ENCODE data around the gene SCUBE2. TPM values are rescaled to one million over a fixed set of nuclear protein-coding genes. Genes with fewer than 3 reads are reported as not detected.

SCUBE2 gene
- total RNA-seq, 1 donor from 2014 or later, result 1.5 TPM

GRCh38 chr11:9139628-9140357 is 48.4 kb upstream of the SCUBE2 start:
- no peak overlapping the region for H3K4me3 ChIP-seq (ENCODE audit: insufficient read depth, low read depth, low read length)
- Mint-ChIP-seq H3K4me1 (ENCODE audit: low read depth, unreplicated experiment) (peaks cover 27% of the 10 kb centered on the region), H3K36me3 (ENCODE audit: low read depth, unreplicated experiment) (peaks cover 45% of the 10 kb centered on the region), H3K4me3 (ENCODE audit: unreplicated experiment) (no peak overlapping the region), H3K27me3 (ENCODE audit: low read depth, unreplicated experiment) (no peaks in the 10 kb centered on the region), H3K9me3 (ENCODE audit: unreplicated experiment) (no peaks in the 10 kb centered on the region), H3K27ac (ENCODE audit: unreplicated experiment) (peak overlapping the region; percentile 56)
- peaks cover 23% of the 10 kb centered on the region for H3K4me1 ChIP-seq (ENCODE audit: insufficient read depth, low read length)
- no peak for FAIRE-seq
- H3K9me3 ChIP-seq (ENCODE audit: insufficient read depth, low read depth, low read length), result no peaks in the 10 kb centered on the region
- no peaks in the 10 kb centered on the region for H3K79me2 ChIP-seq (ENCODE audit: insufficient read depth, low read length)
- no peak overlapping the region for H2AFZ ChIP-seq (ENCODE audit: low read depth, low read length)
- H3K9ac ChIP-seq (ENCODE audit: low read length), result no peak overlapping the region
- H3K4me2 ChIP-seq (ENCODE audit: low read length), result no peak overlapping the region
- TF ChIP-seq EZH2 (IDR thresholded peaks at IDR 0.05; ENCODE audit: insufficient read depth, low read length) (no peak), CTCF (IDR thresholded peaks at IDR 0.05; ENCODE audit: insufficient read depth, low read depth, low read length) (no peak)
- H3K27ac ChIP-seq (ENCODE audit: low read depth, low read length), result peak overlapping the region; percentile 19
- DNase-seq (ENCODE audit: low read depth), result no peak
- H3K27me3 ChIP-seq (ENCODE audit: insufficient read depth, low read length), result no peaks in the 10 kb centered on the region
- H4K20me1 ChIP-seq (ENCODE audit: insufficient read depth, low read length), result peaks cover 22% of the 10 kb centered on the region
- peaks cover 32% of the 10 kb centered on the region for H3K36me3 ChIP-seq (ENCODE audit: insufficient read depth, low read length)

DNA sequence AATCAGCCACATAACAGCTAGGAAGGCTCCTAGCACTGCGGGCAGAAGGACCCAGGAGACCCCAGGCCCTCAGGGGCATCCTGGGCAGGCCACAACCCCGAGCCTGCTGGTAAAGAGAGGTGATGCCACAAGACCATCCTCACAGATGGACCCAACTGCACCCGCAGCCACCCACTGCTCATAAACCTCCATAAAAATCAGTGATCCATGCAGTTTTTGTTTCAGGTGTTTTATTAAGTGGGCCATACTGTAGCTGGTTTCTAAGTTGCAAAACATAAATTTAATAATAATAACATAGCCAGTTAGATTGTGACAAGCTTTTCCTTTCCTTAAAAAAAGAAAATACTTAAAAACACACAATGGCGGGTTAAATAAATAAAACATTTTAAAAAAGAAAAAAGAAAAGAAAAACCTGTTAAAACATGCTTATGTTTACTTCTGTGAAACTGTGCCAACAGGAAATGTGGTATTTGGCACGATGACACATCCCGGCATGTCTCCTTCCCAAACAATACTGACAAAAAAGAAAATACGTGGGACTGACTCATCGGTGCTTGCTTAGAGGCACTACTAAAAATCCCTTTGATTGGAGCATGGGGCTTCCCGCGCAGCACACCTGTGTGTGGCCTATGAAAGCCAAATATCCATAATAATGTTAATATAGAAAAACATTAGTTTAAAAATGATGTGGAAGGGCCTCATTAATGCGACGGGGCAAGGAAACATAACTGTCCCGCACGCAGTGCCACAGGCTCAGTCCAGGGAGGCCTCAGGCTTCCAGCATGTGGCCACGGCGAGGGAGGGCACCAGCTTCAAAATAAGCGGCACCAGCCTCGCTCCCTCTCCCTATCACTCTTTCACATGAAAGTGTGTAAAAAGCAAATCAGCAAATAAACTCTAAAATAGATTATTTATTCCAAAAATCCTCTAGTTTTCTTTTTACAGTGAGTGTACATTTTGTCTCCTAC is 47.5 kb upstream of the SCUBE2 start:
- FAIRE-seq, result peak; percentile 17
- no peak overlapping the region for H3K4me3 ChIP-seq (ENCODE audit: insufficient read depth, low read depth, low read length)
- peaks cover 23% of the 10 kb centered on the region for H3K4me1 ChIP-seq (ENCODE audit: insufficient read depth, low read length)
- no peak for TF ChIP-seq CTCF (IDR thresholded peaks at IDR 0.05; ENCODE audit: insufficient read depth, low read depth, low read length)
- no peak for TF ChIP-seq EZH2 (IDR thresholded peaks at IDR 0.05; ENCODE audit: insufficient read depth, low read length)
- H3K36me3 ChIP-seq (ENCODE audit: insufficient read depth, low read length), result peaks cover 31% of the 10 kb centered on the region
- Mint-ChIP-seq H3K4me1 (ENCODE audit: low read depth, unreplicated experiment) (peaks cover 25% of the 10 kb centered on the region), H3K4me3 (ENCODE audit: unreplicated experiment) (no peak overlapping the region), H3K27me3 (ENCODE audit: low read depth, unreplicated experiment) (no peaks in the 10 kb centered on the region), H3K36me3 (ENCODE audit: low read depth, unreplicated experiment) (peaks cover 49% of the 10 kb centered on the region), H3K27ac (ENCODE audit: unreplicated experiment) (no peak overlapping the region), H3K9me3 (ENCODE audit: unreplicated experiment) (no peaks in the 10 kb centered on the region)
- H3K27ac ChIP-seq (ENCODE audit: low read depth, low read length), result peak overlapping the region; percentile 19
- peak; percentile 89 for DNase-seq (ENCODE audit: low read depth)
- no peak overlapping the region for H2AFZ ChIP-seq (ENCODE audit: low read depth, low read length)
- no peaks in the 10 kb centered on the region for H3K27me3 ChIP-seq (ENCODE audit: insufficient read depth, low read length)
- no peaks in the 10 kb centered on the region for H3K9me3 ChIP-seq (ENCODE audit: insufficient read depth, low read depth, low read length)
- peaks cover 22% of the 10 kb centered on the region for H4K20me1 ChIP-seq (ENCODE audit: insufficient read depth, low read length)
- H3K79me2 ChIP-seq (ENCODE audit: insufficient read depth, low read length), result no peaks in the 10 kb centered on the region
- H3K9ac ChIP-seq (ENCODE audit: low read length), result peak overlapping the region; percentile 11
- H3K4me2 ChIP-seq (ENCODE audit: low read length), result no peak overlapping the region
